Measurements from ENCODE around the gene PITPNC1. TPM values are rescaled to one million over a fixed set of nuclear protein-coding genes. Genes with fewer than 3 reads are reported as not detected.

PITPNC1 gene
- total RNA-seq, 1 experiment from 2014 or later = 23.1 TPM

DNA sequence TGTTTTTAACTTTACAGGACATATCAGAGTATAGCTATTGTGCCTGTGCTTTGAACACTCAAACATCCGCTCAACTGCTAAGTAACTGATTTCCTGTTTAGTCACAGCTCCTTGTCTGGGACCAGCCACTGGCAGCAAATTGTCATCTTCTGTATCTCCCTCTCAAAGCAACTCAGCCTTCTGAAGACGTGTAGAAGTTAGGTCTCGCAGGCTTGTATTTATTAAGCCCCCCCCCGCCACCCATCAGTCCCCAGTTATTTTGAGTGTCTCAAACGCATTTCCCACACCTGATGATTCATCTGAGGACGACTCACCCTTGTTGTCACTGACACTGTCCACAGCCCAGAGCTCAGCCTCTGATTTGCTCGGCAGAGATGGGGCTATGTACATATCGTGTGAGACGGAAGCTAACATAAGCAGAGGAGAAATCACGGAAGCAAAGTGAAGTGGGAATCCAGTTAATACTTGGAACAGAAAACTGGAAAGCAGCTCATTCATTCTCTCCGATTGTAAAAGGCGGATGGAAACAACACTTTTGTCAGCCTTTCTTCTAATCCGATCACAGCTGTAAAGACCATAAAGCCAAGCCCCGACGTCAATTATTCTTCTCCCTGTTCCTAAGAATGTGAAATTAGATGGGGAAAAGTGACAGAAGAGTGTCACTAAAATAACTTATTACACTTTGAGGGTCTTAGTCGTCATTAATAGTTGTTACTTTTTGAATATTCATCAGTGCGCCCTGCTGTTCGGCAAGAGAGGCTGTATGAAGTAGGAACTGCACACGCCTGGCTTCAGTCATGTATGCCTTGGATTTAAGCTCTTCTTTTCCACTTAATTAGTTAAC is 64.2 kb downstream of the PITPNC1 start:
- Histone ChIP-seq H3K27me3 (ENCODE audit: low read length) (no peaks in the 10 kb centered on the region), H3K9me3 (ENCODE audit: low read length) (no peaks in the 10 kb centered on the region), H3K27ac (ENCODE audit: low read length) (peak overlapping the region; percentile 91), H3K9me2 (replicated peaks; ENCODE audit: low read length) (no peaks in the 10 kb centered on the region), H3K9ac (ENCODE audit: low read length) (peak overlapping the region; percentile 80), H3K79me2 (ENCODE audit: low read length) (no peaks in the 10 kb centered on the region), H3K36me3 (ENCODE audit: low read depth, low read length) (no peaks in the 10 kb centered on the region), H2AFZ (ENCODE audit: low read length) (no peak overlapping the region), H4K20me1 (ENCODE audit: low read length) (no peaks in the 10 kb centered on the region), H3K4me1 (ENCODE audit: insufficient read depth, low read length) (peaks cover 17% of the 10 kb centered on the region), H3K4me2 (ENCODE audit: low read length) (peak overlapping the region; percentile 68), H3K4me3 (ENCODE audit: low read length) (peak overlapping the region; percentile 38), H3F3A (ENCODE audit: low read length, unreplicated experiment) (no peaks in the 10 kb centered on the region)
- POLR2A ChIA-PET (ENCODE audit: unreplicated experiment) = interaction anchor here (0.6 to 1.2 kb wide), 3 partner anchors 19 to 66 kb away, joined by 3 to 11 read pairs (median 3); no protein-coding TSS in a partner anchor
- peak; percentile 97 for ATAC-seq
- BruUV-seq (replicated peaks) = TSS peak; percentile 76
- peak; percentile 89 for DNase-seq
- CTCF ChIA-PET = interaction anchor here (0.6 to 1.7 kb wide), 4 partner anchors 31 to 75 kb away, joined by 5 to 8 read pairs (median 6); partner anchors contain the start of gene PSMD12
- TF ChIP-seq EZH2 (IDR thresholded peaks at IDR 0.05; ENCODE audit: low read length, unreplicated experiment) = no peak
- no peak for TF ChIP-seq CTCF (conservative IDR thresholded peaks at IDR 0.05; ENCODE audit: low read depth, low read length)
- TF ChIP-seq EZH2phosphoT487 (IDR thresholded peaks at IDR 0.05; ENCODE audit: borderline replicate concordance, low read length) = no peak
- intact Hi-C loops (cut with micrococcal nuclease) = loop anchor here (1.0 kb wide), 3 partner anchors 19 to 63 kb away; no protein-coding TSS in a partner anchor

DNA sequence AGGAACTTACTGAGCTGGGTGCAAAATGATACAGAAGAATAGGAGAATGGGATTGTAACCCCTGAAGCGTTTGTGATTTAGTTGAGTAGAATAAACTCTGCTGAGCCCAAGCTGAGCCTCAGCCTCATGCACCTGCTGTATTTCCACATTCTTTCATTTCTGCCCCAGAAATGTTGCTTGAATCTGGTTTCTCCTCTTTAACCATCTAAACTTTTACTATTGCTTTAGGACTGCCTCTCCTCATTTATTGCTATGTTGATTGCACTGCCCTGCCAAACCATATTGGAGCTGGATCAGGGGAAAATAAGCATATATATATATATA is 64.8 kb downstream of the PITPNC1 start:
- Histone ChIP-seq H3K4me3 (ENCODE audit: low read length) (peak overlapping the region; percentile 38), H4K20me1 (ENCODE audit: low read length) (no peaks in the 10 kb centered on the region), H3K79me2 (ENCODE audit: low read length) (no peaks in the 10 kb centered on the region), H3K4me2 (ENCODE audit: low read length) (peak overlapping the region; percentile 68), H3K27ac (ENCODE audit: low read length) (peak overlapping the region; percentile 91), H3F3A (ENCODE audit: low read length, unreplicated experiment) (no peaks in the 10 kb centered on the region), H2AFZ (ENCODE audit: low read length) (no peak overlapping the region), H3K9me3 (ENCODE audit: low read length) (no peaks in the 10 kb centered on the region), H3K9ac (ENCODE audit: low read length) (peak overlapping the region; percentile 79), H3K9me2 (replicated peaks; ENCODE audit: low read length) (no peaks in the 10 kb centered on the region), H3K36me3 (ENCODE audit: low read depth, low read length) (no peaks in the 10 kb centered on the region), H3K4me1 (ENCODE audit: insufficient read depth, low read length) (peaks cover 17% of the 10 kb centered on the region), H3K27me3 (ENCODE audit: low read length) (no peaks in the 10 kb centered on the region)
- POLR2A ChIA-PET (ENCODE audit: unreplicated experiment) = interaction anchor here (0.6 kb wide), 2 partner anchors 21 to 204 kb away, joined by 3 to 8 read pairs; no protein-coding TSS in a partner anchor
- ATAC-seq (no peak), DNase-seq (no peak)
- TF ChIP-seq EZH2 (IDR thresholded peaks at IDR 0.05; ENCODE audit: low read length, unreplicated experiment) (no peak), EZH2phosphoT487 (IDR thresholded peaks at IDR 0.05; ENCODE audit: borderline replicate concordance, low read length) (no peak), CTCF (conservative IDR thresholded peaks at IDR 0.05; ENCODE audit: low read depth, low read length) (no peak)
- BruUV-seq (replicated peaks) = no TSS peak
- intact Hi-C loops (cut with micrococcal nuclease) = loop anchor here (1.0 kb wide), 3 partner anchors 20 to 64 kb away; no protein-coding TSS in a partner anchor
- CTCF ChIA-PET = interaction anchor here (0.6 to 1.7 kb wide), 5 partner anchors 9 to 75 kb away, joined by 4 to 8 read pairs (median 5); partner anchors contain the start of gene PSMD12

Measured in PC-3 (cell line).